HEK293 (cell line): ENCODE measurements around the gene POR.

Experiments
- CTCF ChIA-PET: fragments of 350-600 bp; formaldehyde crosslinking; extraction: SDS; loops from one replicate; lab custom pipeline; 2021; ENCODE audit warnings: antibody characterized with exemption; lab: Yijun Ruan, JAX
- POLR2A ChIA-PET: fragments of 300-600 bp; formaldehyde crosslinking; extraction: SDS; loops from one replicate; lab custom pipeline; 2020; ENCODE audit warnings: antibody characterized with exemption, inconsistent platforms; lab: Yijun Ruan, JAX
- H3K27ac ChIP-seq: fragments of 200-500 bp; sonication (Bioruptor generic); 2 replicates; pipeline ENCODE4 v1.5.1; 2014; ENCODE audit warnings: low read depth, low read length, control low read depth, inconsistent platforms; ENCODE audit errors: extremely low read depth
- H3K36me3 ChIP-seq, 2 experiments: fragments of 200-500 bp in 1 of 2; sonication (Bioruptor generic) in 1 of 2; 1 replicate in 1 of 2; 2 replicates in 1 of 2; pipeline ENCODE4 v1.5.1; 2014 to 2017; ENCODE audit warnings: inconsistent platforms in 2 of 2, low read length in 2 of 2; ENCODE audit not compliant: control insufficient read depth in 2 of 2, insufficient read depth in 1 of 2
- H3K4me1 ChIP-seq: fragments of 200-500 bp; sonication (Bioruptor generic); 2 replicates; pipeline ENCODE4 v1.5.1; 2014; ENCODE audit warnings: mild to moderate bottlenecking, low read length, inconsistent platforms; ENCODE audit not compliant: control insufficient read depth, insufficient read depth
- H3K4me3 ChIP-seq: 2 replicates; pipeline ENCODE4 v1.5.1; 2011; ENCODE audit warnings: low read depth, mild to moderate bottlenecking, control low read depth, low read length, moderate library complexity
- H3K9me3 ChIP-seq: fragments of 200-500 bp; sonication (Bioruptor generic); 2 replicates; pipeline ENCODE4 v1.5.1; 2014; ENCODE audit warnings: low read depth, low read length, inconsistent platforms; ENCODE audit not compliant: control insufficient read depth, insufficient read depth
- GLI4 ChIP-seq: fragments of 450-650 bp; formaldehyde crosslinking; IDR thresholded peaks from 2 replicates; pipeline ENCODE4 v1.5.1; 2016; ENCODE audit warnings: missing biosample characterization, missing genetic modification characterization
- HOXD13 ChIP-seq: sonication (generic); formaldehyde crosslinking; IDR thresholded peaks from 2 replicates; pipeline ENCODE4 v1.8.0; 2022; ENCODE audit warnings: missing genetic modification reagents, borderline replicate concordance
- KLF9 ChIP-seq: fragments of 450-650 bp; formaldehyde crosslinking; IDR thresholded peaks from 2 replicates; pipeline ENCODE4 v1.5.1; 2016; ENCODE audit warnings: missing biosample characterization, missing genetic modification characterization, low read depth
- OSR2 ChIP-seq: fragments of 450-650 bp; formaldehyde crosslinking; IDR thresholded peaks from 2 replicates; pipeline ENCODE4 v1.5.1; 2016; ENCODE audit warnings: missing biosample characterization, missing genetic modification characterization
- PRDM1 ChIP-seq: fragments of 450-650 bp; formaldehyde crosslinking; IDR thresholded peaks from 2 replicates; pipeline ENCODE4; 2016; ENCODE audit warnings: missing biosample characterization, missing genetic modification characterization
- RBAK ChIP-seq: fragments of 450-650 bp; formaldehyde crosslinking; IDR thresholded peaks from 2 replicates; pipeline ENCODE4 v1.5.1; 2016; ENCODE audit warnings: missing biosample characterization, missing genetic modification characterization
- SP2 ChIP-seq: fragments of 450-650 bp; formaldehyde crosslinking; IDR thresholded peaks from 2 replicates; pipeline ENCODE4 v1.5.1; 2016; ENCODE audit warnings: missing biosample characterization, missing genetic modification characterization
- SP3 ChIP-seq: fragments of 450-650 bp; formaldehyde crosslinking; IDR thresholded peaks from 2 replicates; pipeline ENCODE4 v1.5.1; 2016; ENCODE audit warnings: missing biosample characterization, missing genetic modification characterization
- YY2 ChIP-seq: fragments of 450-650 bp; formaldehyde crosslinking; IDR thresholded peaks from 2 replicates; pipeline ENCODE4 v1.5.1; 2016; ENCODE audit warnings: missing biosample characterization, missing genetic modification characterization
- ZFP3 ChIP-seq: fragments of 450-650 bp; formaldehyde crosslinking; IDR thresholded peaks from 2 replicates; pipeline ENCODE4 v1.5.1; 2016; ENCODE audit warnings: low read depth, missing biosample characterization, missing genetic modification characterization
- ZNF112 ChIP-seq: fragments of 450-650 bp; formaldehyde crosslinking; IDR thresholded peaks from 2 replicates; pipeline ENCODE4 v1.5.0; 2017; ENCODE audit warnings: missing biosample characterization, missing genetic modification characterization
- ZNF114 ChIP-seq: fragments of 450-650 bp; formaldehyde crosslinking; IDR thresholded peaks from 2 replicates; pipeline ENCODE4 v1.5.0; 2017; ENCODE audit warnings: missing biosample characterization, missing genetic modification characterization
- ZNF2 ChIP-seq: fragments of 450-650 bp; formaldehyde crosslinking; IDR thresholded peaks from 2 replicates; pipeline ENCODE4 v1.5.1; 2016; ENCODE audit warnings: missing biosample characterization, missing genetic modification characterization
- ZNF214 ChIP-seq: fragments of 450-650 bp; formaldehyde crosslinking; IDR thresholded peaks from 2 replicates; pipeline ENCODE4 v1.5.1; 2017; ENCODE audit warnings: missing biosample characterization, mild to moderate bottlenecking, missing genetic modification characterization, borderline replicate concordance
- ZNF26 ChIP-seq: fragments of 450-650 bp; formaldehyde crosslinking; IDR thresholded peaks from 2 replicates; pipeline ENCODE4 v1.5.1; 2016; ENCODE audit warnings: missing biosample characterization, missing genetic modification characterization
- ZNF280D ChIP-seq: fragments of 450-650 bp; formaldehyde crosslinking; IDR thresholded peaks from 2 replicates; pipeline ENCODE4 v1.5.1; 2016; ENCODE audit warnings: missing biosample characterization, missing genetic modification characterization
- ZNF302 ChIP-seq: fragments of 450-650 bp; formaldehyde crosslinking; IDR thresholded peaks from 2 replicates; pipeline ENCODE4 v1.5.1; 2016; ENCODE audit warnings: missing biosample characterization, missing genetic modification characterization, low read depth
- ZNF335 ChIP-seq: fragments of 450-650 bp; formaldehyde crosslinking; conservative IDR thresholded peaks from 2 replicates; pipeline ENCODE4 v1.5.1; 2016; ENCODE audit warnings: missing biosample characterization, missing genetic modification characterization
- ZNF561 ChIP-seq: fragments of 450-650 bp; IDR thresholded peaks from 2 replicates; pipeline ENCODE4 v1.5.1; 2018; ENCODE audit warnings: missing biosample characterization, missing genetic modification characterization, borderline replicate concordance
- ZNF626 ChIP-seq: fragments of 450-650 bp; sonication (Bioruptor Pico); formaldehyde crosslinking; IDR thresholded peaks from 2 replicates; pipeline ENCODE4 v1.5.1; 2018; ENCODE audit warnings: missing biosample characterization, missing genetic modification characterization, inconsistent platforms
- ZNF670 ChIP-seq: fragments of 450-650 bp; formaldehyde crosslinking; IDR thresholded peaks from 2 replicates; pipeline ENCODE4 v1.5.1; 2016; ENCODE audit warnings: missing biosample characterization, missing genetic modification characterization, low read depth
- ZNF747 ChIP-seq: fragments of 450-650 bp; formaldehyde crosslinking; IDR thresholded peaks from 2 replicates; pipeline ENCODE4 v1.5.1; 2016; ENCODE audit warnings: missing biosample characterization, missing genetic modification characterization
- ZNF768 ChIP-seq: fragments of 450-650 bp; formaldehyde crosslinking; IDR thresholded peaks from 2 replicates; pipeline ENCODE4 v1.5.1; 2018; ENCODE audit warnings: missing biosample characterization, mild to moderate bottlenecking, missing genetic modification characterization
- ZNF843 ChIP-seq: fragments of 450-650 bp; formaldehyde crosslinking; IDR thresholded peaks from 2 replicates; pipeline ENCODE4 v1.5.1; 2016; ENCODE audit warnings: missing biosample characterization, missing genetic modification characterization
- TF ChIP-seq, protein P1 (sequence below): fragments of 450-650 bp; formaldehyde crosslinking; IDR thresholded peaks from 2 replicates; pipeline ENCODE4 v1.5.1; 2016; ENCODE audit warnings: missing biosample characterization, missing genetic modification characterization
- TF ChIP-seq, protein P2 (sequence below): fragments of 450-650 bp; formaldehyde crosslinking; IDR thresholded peaks from 2 replicates; pipeline ENCODE4 v1.5.1; 2016; ENCODE audit warnings: missing biosample characterization, missing genetic modification characterization

POR gene

GRCh38 chr7:75878769-75879611, 36.0 kb upstream of the POR start, which contains the start of gene RHBDD2 (continued):
- TF ChIP-seq ZNF280D (tag by site-specific recombination) (no peak), OSR2 (tag by site-specific recombination) (no peak), SP3 (peak; percentile 61), ZNF747 (tag by site-specific recombination) (no peak)
- TF ChIP-seq, protein P1, sequence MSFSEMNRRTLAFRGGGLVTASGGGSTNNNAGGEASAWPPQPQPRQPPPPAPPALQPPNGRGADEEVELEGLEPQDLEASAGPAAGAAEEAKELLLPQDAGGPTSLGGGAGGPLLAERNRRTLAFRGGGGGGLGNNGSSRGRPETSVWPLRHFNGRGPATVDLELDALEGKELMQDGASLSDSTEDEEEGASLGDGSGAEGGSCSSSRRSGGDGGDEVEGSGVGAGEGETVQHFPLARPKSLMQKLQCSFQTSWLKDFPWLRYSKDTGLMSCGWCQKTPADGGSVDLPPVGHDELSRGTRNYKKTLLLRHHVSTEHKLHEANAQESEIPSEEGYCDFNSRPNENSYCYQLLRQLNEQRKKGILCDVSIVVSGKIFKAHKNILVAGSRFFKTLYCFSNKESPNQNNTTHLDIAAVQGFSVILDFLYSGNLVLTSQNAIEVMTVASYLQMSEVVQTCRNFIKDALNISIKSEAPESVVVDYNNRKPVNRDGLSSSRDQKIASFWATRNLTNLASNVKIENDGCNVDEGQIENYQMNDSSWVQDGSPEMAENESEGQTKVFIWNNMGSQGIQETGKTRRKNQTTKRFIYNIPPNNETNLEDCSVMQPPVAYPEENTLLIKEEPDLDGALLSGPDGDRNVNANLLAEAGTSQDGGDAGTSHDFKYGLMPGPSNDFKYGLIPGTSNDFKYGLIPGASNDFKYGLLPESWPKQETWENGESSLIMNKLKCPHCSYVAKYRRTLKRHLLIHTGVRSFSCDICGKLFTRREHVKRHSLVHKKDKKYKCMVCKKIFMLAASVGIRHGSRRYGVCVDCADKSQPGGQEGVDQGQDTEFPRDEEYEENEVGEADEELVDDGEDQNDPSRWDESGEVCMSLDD: peak; percentile 40; the same call in 1 of the 2 replicates

- POLR2A ChIA-PET: interaction anchor here (0.6 to 1.3 kb wide), 3 partner anchors 26 to 46 kb away, joined by 3 to 6 read pairs (median 4); no protein-coding TSS in a partner anchor
- H3K9me3 ChIP-seq: no peaks in the 10 kb centered on the region
- peak overlapping the region; percentile 94; the same call in 1 of the 2 replicates for H3K27ac ChIP-seq
- H3K4me1 ChIP-seq: no peaks in the 10 kb centered on the region; the same call in 1 of the 2 replicates
- CTCF ChIA-PET: interaction anchor here (0.7 kb wide), 1 partner anchor 325 kb away, joined by 4 read pairs; no protein-coding TSS in a partner anchor
- peak overlapping the region; percentile 67 for H3K4me3 ChIP-seq
- H3K36me3 ChIP-seq: peaks cover 25 to 46% of the 10 kb centered on the region in 2 experiments
- TF ChIP-seq ZNF2 (no peak), ZNF626 (tag by site-specific recombination) (no peak), ZNF302 (tag by site-specific recombination) (no peak), RBAK (tag by site-specific recombination) (no peak), ZNF768 (tag by site-specific recombination) (no peak), ZNF26 (no peak), ZNF214 (tag by site-specific recombination) (no peak), GLI4 (tag by site-specific recombination) (no peak), ZNF843 (tag by site-specific recombination) (peak; percentile 60; the same call in 1 of the 2 replicates), ZFP3 (tag by site-specific recombination) (no peak), PRDM1 (tag by site-specific recombination) (no peak), HOXD13 (CRISPR knock-in tag) (no peak), ZNF112 (tag by site-specific recombination) (no peak), KLF9 (tag by site-specific recombination) (no peak), SP2 (no peak), ZNF335 (no peak), ZNF670 (tag by site-specific recombination) (no peak), ZNF114 (tag by site-specific recombination) (no peak), ZNF561 (tag by site-specific recombination) (no peak), YY2 (no peak)
- TF ChIP-seq, protein P2, sequence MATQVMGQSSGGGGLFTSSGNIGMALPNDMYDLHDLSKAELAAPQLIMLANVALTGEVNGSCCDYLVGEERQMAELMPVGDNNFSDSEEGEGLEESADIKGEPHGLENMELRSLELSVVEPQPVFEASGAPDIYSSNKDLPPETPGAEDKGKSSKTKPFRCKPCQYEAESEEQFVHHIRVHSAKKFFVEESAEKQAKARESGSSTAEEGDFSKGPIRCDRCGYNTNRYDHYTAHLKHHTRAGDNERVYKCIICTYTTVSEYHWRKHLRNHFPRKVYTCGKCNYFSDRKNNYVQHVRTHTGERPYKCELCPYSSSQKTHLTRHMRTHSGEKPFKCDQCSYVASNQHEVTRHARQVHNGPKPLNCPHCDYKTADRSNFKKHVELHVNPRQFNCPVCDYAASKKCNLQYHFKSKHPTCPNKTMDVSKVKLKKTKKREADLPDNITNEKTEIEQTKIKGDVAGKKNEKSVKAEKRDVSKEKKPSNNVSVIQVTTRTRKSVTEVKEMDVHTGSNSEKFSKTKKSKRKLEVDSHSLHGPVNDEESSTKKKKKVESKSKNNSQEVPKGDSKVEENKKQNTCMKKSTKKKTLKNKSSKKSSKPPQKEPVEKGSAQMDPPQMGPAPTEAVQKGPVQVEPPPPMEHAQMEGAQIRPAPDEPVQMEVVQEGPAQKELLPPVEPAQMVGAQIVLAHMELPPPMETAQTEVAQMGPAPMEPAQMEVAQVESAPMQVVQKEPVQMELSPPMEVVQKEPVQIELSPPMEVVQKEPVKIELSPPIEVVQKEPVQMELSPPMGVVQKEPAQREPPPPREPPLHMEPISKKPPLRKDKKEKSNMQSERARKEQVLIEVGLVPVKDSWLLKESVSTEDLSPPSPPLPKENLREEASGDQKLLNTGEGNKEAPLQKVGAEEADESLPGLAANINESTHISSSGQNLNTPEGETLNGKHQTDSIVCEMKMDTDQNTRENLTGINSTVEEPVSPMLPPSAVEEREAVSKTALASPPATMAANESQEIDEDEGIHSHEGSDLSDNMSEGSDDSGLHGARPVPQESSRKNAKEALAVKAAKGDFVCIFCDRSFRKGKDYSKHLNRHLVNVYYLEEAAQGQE (tag by site-specific recombination): no peak
Measured at GRCh38 chr7:75879771-75880184, 35.2 kb upstream of the POR start.
